ENCODE results near the gene GPRIN1. TPM values are rescaled to one million over a fixed set of nuclear protein-coding genes. Genes with fewer than 3 reads are reported as not detected.

The GPRIN1 gene
- total and polyA plus RNA-seq, 4 donors = 0.23 to 0.50 (median 0.30) TPM; not detected in 1

DNA sequence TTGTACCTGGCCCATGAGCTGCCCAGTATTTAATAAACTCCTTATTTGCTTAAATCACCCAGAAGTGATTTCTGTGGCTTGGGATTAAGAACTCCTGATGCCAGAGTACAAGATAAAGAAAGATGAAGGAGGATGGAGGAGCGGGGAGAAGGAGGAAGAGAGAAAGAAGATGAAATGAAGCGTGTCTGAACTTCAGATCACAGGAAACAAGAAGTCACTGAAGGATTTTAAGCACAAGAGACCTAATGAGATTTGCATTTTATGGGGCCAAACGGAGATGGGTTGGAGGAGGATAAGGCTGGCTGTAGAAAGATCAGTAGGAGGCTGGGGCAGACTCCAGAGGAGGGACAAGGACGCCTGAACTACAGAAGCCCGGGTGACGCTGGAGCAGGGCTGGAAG lies 23.6 kb upstream of the GPRIN1 start (continued):
- TF ChIP-seq, protein P1, sequence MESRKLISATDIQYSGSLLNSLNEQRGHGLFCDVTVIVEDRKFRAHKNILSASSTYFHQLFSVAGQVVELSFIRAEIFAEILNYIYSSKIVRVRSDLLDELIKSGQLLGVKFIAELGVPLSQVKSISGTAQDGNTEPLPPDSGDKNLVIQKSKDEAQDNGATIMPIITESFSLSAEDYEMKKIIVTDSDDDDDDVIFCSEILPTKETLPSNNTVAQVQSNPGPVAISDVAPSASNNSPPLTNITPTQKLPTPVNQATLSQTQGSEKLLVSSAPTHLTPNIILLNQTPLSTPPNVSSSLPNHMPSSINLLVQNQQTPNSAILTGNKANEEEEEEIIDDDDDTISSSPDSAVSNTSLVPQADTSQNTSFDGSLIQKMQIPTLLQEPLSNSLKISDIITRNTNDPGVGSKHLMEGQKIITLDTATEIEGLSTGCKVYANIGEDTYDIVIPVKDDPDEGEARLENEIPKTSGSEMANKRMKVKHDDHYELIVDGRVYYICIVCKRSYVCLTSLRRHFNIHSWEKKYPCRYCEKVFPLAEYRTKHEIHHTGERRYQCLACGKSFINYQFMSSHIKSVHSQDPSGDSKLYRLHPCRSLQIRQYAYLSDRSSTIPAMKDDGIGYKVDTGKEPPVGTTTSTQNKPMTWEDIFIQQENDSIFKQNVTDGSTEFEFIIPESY (IDR thresholded peaks at IDR 0.05) = no peak
- no peak for TF ChIP-seq TAF1 (conservative IDR thresholded peaks at IDR 0.05)
- TF ChIP-seq HNF4A (conservative IDR thresholded peaks at IDR 0.05) = no peak
- no peak for TF ChIP-seq SP1 (IDR thresholded peaks at IDR 0.05)
- TF ChIP-seq EGR1 (IDR thresholded peaks at IDR 0.05; ENCODE audit: low read depth in 2 of 2) = no peak
- no peak for TF ChIP-seq GABPA (IDR thresholded peaks at IDR 0.05 in 1 of 2, conservative IDR thresholded peaks at IDR 0.05 in 1 of 2)
- TF ChIP-seq HNF4G (IDR thresholded peaks at IDR 0.05) = no peak
- no peak for TF ChIP-seq YY1 (IDR thresholded peaks at IDR 0.05)

DNA sequence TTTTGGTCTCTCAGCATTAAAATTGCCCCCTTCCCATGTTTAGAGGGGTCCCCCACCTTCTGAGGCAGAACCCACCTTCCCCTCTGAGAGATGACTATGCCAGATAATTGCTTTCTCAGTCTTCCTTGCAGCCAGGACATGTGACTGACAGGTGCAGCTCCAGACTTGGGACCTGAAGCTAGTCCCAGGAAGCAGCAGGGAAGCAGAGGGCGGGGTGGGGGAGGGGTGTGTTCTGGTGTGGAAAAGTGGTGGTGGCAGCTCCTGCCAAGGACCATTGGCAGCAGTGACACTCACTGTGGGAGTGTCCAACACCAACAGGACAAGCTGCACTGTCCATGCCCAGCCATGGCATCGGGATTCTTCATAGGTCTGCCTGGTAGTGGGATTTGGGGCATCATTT lies 22.8 kb upstream of the GPRIN1 start:
- no peak for DNase-seq (ENCODE audit: low spot score)
- no peaks in the 10 kb centered on the region for H3K9me3 ChIP-seq (ENCODE audit: control insufficient read depth in 4 of 4, low read length in 3 of 4)
- WGBS = 78% methylated on average over 2 of the region's 2 CpGs
- H3K9ac ChIP-seq (ENCODE audit: low read depth in 1 of 2, low read length in 2 of 2) = no peak overlapping the region
- TF ChIP-seq, protein P2, sequence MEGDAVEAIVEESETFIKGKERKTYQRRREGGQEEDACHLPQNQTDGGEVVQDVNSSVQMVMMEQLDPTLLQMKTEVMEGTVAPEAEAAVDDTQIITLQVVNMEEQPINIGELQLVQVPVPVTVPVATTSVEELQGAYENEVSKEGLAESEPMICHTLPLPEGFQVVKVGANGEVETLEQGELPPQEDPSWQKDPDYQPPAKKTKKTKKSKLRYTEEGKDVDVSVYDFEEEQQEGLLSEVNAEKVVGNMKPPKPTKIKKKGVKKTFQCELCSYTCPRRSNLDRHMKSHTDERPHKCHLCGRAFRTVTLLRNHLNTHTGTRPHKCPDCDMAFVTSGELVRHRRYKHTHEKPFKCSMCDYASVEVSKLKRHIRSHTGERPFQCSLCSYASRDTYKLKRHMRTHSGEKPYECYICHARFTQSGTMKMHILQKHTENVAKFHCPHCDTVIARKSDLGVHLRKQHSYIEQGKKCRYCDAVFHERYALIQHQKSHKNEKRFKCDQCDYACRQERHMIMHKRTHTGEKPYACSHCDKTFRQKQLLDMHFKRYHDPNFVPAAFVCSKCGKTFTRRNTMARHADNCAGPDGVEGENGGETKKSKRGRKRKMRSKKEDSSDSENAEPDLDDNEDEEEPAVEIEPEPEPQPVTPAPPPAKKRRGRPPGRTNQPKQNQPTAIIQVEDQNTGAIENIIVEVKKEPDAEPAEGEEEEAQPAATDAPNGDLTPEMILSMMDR (IDR thresholded peaks at IDR 0.05; ENCODE audit: low read depth, low read length, missing input control) = no peak
- no peak for TF ChIP-seq TAF1 (conservative IDR thresholded peaks at IDR 0.05)
- TF ChIP-seq EGR1 (IDR thresholded peaks at IDR 0.05; ENCODE audit: low read depth in 2 of 2) = no peak
- TF ChIP-seq, protein P3, sequence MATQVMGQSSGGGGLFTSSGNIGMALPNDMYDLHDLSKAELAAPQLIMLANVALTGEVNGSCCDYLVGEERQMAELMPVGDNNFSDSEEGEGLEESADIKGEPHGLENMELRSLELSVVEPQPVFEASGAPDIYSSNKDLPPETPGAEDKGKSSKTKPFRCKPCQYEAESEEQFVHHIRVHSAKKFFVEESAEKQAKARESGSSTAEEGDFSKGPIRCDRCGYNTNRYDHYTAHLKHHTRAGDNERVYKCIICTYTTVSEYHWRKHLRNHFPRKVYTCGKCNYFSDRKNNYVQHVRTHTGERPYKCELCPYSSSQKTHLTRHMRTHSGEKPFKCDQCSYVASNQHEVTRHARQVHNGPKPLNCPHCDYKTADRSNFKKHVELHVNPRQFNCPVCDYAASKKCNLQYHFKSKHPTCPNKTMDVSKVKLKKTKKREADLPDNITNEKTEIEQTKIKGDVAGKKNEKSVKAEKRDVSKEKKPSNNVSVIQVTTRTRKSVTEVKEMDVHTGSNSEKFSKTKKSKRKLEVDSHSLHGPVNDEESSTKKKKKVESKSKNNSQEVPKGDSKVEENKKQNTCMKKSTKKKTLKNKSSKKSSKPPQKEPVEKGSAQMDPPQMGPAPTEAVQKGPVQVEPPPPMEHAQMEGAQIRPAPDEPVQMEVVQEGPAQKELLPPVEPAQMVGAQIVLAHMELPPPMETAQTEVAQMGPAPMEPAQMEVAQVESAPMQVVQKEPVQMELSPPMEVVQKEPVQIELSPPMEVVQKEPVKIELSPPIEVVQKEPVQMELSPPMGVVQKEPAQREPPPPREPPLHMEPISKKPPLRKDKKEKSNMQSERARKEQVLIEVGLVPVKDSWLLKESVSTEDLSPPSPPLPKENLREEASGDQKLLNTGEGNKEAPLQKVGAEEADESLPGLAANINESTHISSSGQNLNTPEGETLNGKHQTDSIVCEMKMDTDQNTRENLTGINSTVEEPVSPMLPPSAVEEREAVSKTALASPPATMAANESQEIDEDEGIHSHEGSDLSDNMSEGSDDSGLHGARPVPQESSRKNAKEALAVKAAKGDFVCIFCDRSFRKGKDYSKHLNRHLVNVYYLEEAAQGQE (IDR thresholded peaks at IDR 0.05) = no peak
- no peak for TF ChIP-seq GABPA (IDR thresholded peaks at IDR 0.05 in 1 of 2, conservative IDR thresholded peaks at IDR 0.05 in 1 of 2)
- TF ChIP-seq SP1 (IDR thresholded peaks at IDR 0.05) = no peak
- no peak for TF ChIP-seq FOXA1 (IDR thresholded peaks at IDR 0.05)
- TF ChIP-seq HNF4G (IDR thresholded peaks at IDR 0.05) = no peak
- TF ChIP-seq, protein P4, sequence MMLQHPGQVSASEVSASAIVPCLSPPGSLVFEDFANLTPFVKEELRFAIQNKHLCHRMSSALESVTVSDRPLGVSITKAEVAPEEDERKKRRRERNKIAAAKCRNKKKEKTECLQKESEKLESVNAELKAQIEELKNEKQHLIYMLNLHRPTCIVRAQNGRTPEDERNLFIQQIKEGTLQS (IDR thresholded peaks at IDR 0.05) = no peak
- no peak for TF ChIP-seq FOXA2 (IDR thresholded peaks at IDR 0.05)
- TF ChIP-seq, protein P5, sequence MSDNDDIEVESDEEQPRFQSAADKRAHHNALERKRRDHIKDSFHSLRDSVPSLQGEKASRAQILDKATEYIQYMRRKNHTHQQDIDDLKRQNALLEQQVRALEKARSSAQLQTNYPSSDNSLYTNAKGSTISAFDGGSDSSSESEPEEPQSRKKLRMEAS (IDR thresholded peaks at IDR 0.05) = no peak
- TF ChIP-seq, protein P1 (IDR thresholded peaks at IDR 0.05) = no peak
- TF ChIP-seq HNF4A (conservative IDR thresholded peaks at IDR 0.05) = no peak
- no peak for TF ChIP-seq YY1 (IDR thresholded peaks at IDR 0.05)
- TF ChIP-seq JUND (IDR thresholded peaks at IDR 0.05) = no peak
- peaks cover 0 to 5% (median 5%) of the 10 kb centered on the region in 4 donors for H3K4me1 ChIP-seq (ENCODE audit: control insufficient read depth in 4 of 4, insufficient read depth in 4 of 4, low read length in 3 of 4)
- H3K4me3 ChIP-seq (ENCODE audit: low read depth in 1 of 3, low read length in 3 of 3) = no peak overlapping the region
- no peaks in the 10 kb centered on the region for H3K36me3 ChIP-seq (ENCODE audit: control insufficient read depth in 4 of 4, insufficient read depth in 3 of 4, low read depth in 1 of 4, low read length in 3 of 4)
- H3K27ac ChIP-seq (ENCODE audit: low read depth in 1 of 2, low read length in 2 of 2) = no peak overlapping the region
- H3K27me3 ChIP-seq (ENCODE audit: control insufficient read depth in 4 of 4, insufficient read depth in 4 of 4, low read length in 3 of 4) = peaks cover 4 to 22% (median 6%) of the 10 kb centered on the region in 4 donors

All from liver (tissue), 9 donors.